ENCODE results near the gene COLGALT1. TPM values are rescaled to one million over a fixed set of nuclear protein-coding genes. Genes with fewer than 3 reads are reported as not detected.

COLGALT1 gene
- total and polyA plus RNA-seq, 4 donors: 14.4 to 32.2 (median 22.5) TPM

DNA sequence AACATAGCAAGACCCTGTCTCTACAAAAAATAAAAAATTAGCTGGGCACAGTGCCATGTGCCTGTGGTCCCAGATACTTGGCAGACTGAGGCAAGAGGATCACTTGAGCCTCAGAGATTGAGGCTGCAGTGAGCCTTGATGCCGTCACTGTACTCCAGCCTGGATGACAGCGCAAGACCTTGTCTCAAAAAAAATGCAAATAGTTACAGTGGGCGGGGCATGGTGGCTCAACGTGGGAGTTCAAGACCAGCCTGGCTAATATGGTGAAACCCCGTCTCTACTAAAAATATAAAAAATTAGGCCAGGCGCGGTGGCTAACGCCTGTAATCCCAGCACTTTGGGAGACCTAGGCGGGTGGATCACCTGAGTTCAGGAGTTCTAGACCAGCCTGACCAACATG lies 35.5 kb upstream of the COLGALT1 start (continued):
- TF ChIP-seq, protein P1, sequence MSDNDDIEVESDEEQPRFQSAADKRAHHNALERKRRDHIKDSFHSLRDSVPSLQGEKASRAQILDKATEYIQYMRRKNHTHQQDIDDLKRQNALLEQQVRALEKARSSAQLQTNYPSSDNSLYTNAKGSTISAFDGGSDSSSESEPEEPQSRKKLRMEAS (IDR thresholded peaks at IDR 0.05): no peak
- TF ChIP-seq EGR1 (IDR thresholded peaks at IDR 0.05; ENCODE audit: low read depth in 2 of 2) (no peak), TAF1 (conservative IDR thresholded peaks at IDR 0.05) (no peak), JUND (IDR thresholded peaks at IDR 0.05) (no peak)

DNA sequence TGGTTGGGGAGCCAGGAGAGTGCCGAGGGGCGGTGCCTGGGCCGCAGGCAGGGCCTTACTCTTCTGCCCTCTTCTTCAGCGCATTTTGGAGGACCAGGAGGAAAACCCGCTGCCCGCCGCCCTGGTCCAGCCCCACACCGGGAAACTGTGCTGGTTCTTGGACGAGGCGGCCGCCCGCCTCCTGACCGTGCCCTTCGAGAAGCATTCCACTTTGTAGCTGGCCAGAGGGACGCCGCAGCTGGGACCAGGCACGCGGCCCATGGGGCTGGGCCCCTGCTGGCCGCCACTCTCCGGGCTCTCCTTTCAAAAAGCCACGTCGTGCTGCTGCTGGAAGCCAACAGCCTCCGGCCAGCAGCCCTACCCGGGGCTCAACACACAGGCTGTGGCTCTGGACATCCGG lies 34.6 kb upstream of the COLGALT1 start:
- Histone ChIP-seq H3K27ac (ENCODE audit: low read depth in 1 of 2, low read length in 2 of 2) (no peak overlapping the region), H3K4me1 (ENCODE audit: control insufficient read depth in 4 of 4, insufficient read depth in 4 of 4, low read length in 3 of 4) (no peaks in the 10 kb centered on the region), H3K4me3 (ENCODE audit: low read depth in 1 of 3, low read length in 3 of 3) (no peak overlapping the region), H3K9me3 (ENCODE audit: control insufficient read depth in 4 of 4, low read length in 3 of 4) (peaks cover 0 to 8% (median 2%) of the 10 kb centered on the region in 4 donors), H3K36me3 (ENCODE audit: control insufficient read depth in 4 of 4, insufficient read depth in 3 of 4, low read depth in 1 of 4, low read length in 3 of 4) (peaks cover 2 to 14% (median 9%) of the 10 kb centered on the region in 4 donors), H3K9ac (ENCODE audit: low read depth in 1 of 2, low read length in 2 of 2) (no peak overlapping the region), H3K27me3 (ENCODE audit: control insufficient read depth in 4 of 4, insufficient read depth in 4 of 4, low read length in 3 of 4) (no peaks in the 10 kb centered on the region)
- no peak for DNase-seq (ENCODE audit: low spot score)
- TF ChIP-seq RAD21 (IDR thresholded peaks at IDR 0.05) (no peak), FOXA2 (IDR thresholded peaks at IDR 0.05) (no peak)
- TF ChIP-seq, protein P2, sequence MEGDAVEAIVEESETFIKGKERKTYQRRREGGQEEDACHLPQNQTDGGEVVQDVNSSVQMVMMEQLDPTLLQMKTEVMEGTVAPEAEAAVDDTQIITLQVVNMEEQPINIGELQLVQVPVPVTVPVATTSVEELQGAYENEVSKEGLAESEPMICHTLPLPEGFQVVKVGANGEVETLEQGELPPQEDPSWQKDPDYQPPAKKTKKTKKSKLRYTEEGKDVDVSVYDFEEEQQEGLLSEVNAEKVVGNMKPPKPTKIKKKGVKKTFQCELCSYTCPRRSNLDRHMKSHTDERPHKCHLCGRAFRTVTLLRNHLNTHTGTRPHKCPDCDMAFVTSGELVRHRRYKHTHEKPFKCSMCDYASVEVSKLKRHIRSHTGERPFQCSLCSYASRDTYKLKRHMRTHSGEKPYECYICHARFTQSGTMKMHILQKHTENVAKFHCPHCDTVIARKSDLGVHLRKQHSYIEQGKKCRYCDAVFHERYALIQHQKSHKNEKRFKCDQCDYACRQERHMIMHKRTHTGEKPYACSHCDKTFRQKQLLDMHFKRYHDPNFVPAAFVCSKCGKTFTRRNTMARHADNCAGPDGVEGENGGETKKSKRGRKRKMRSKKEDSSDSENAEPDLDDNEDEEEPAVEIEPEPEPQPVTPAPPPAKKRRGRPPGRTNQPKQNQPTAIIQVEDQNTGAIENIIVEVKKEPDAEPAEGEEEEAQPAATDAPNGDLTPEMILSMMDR (IDR thresholded peaks at IDR 0.05; ENCODE audit: low read depth, low read length, missing input control): no peak
- WGBS: 98% methylated on average over 25 of the region's 25 CpGs

DNA sequence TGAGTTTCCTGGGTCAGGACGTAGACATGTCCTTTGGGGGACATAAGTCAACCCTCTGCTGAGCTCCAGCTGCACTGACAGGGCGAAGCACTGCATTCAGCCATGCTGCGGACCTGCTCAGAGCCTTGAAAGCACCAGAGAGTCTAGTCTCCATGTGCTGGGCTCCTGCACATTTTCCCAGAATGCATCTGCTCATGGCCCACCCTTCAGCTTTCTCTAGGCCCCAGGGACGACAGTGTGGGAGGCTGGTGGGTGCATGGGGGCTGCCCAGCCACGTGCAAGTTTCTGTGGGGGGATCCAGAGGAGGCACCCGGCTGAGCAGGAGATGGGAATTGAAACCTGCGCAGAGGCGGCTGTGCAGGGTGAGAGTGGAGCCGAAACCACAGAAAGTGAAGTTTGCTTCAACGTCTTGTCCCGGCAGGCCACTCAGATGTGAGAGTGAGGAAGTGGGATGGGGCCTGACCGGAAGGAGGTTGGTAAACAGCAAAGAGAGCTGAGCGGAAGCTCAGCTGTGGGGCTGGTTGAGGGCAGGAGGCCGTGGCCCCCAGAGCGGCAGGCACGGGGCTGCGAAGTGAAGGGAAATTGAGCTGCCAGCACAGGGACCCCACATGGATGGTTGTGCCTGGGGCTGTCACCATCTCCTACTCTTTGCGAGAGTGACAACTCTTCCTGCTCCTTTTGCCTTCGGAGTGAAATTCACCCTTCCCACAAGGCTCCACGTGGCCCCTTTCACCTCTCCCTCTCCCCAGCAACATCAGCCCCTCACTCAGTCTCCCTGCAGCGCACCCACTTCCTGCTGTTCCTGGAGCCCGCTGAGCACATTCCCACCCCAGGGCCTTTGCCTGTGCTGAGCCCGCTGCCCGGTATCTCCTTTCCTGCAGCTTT lies 32.2 kb upstream of the COLGALT1 start:
- Histone ChIP-seq H3K36me3 (ENCODE audit: control insufficient read depth in 4 of 4, insufficient read depth in 3 of 4, low read depth in 1 of 4, low read length in 3 of 4) (peaks cover 0 to 2% (median 0%) of the 10 kb centered on the region in 4 donors), H3K4me1 (ENCODE audit: control insufficient read depth in 4 of 4, insufficient read depth in 4 of 4, low read length in 3 of 4) (no peaks in the 10 kb centered on the region), H3K27me3 (ENCODE audit: control insufficient read depth in 4 of 4, insufficient read depth in 4 of 4, low read length in 3 of 4) (no peaks in the 10 kb centered on the region), H3K27ac (ENCODE audit: low read depth in 1 of 2, low read length in 2 of 2) (peak overlapping the region; percentile 32 to 48), H3K4me3 (ENCODE audit: low read depth in 1 of 3, low read length in 3 of 3) (no peak overlapping the region), H3K9me3 (ENCODE audit: control insufficient read depth in 4 of 4, low read length in 3 of 4) (peaks cover 0 to 3% (median 0%) of the 10 kb centered on the region in 4 donors), H3K9ac (ENCODE audit: low read depth in 1 of 2, low read length in 2 of 2) (no peak overlapping the region)
- TF ChIP-seq, protein P1 (IDR thresholded peaks at IDR 0.05): peak; percentile 56
- peak in 1 of 2 donors; percentile 32 for TF ChIP-seq GABPA (IDR thresholded peaks at IDR 0.05 in 1 of 2, conservative IDR thresholded peaks at IDR 0.05 in 1 of 2)
- TF ChIP-seq, protein P3, sequence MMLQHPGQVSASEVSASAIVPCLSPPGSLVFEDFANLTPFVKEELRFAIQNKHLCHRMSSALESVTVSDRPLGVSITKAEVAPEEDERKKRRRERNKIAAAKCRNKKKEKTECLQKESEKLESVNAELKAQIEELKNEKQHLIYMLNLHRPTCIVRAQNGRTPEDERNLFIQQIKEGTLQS (IDR thresholded peaks at IDR 0.05): no peak
- no peak for DNase-seq (ENCODE audit: low spot score)
- 50% methylated on average over 24 of the region's 24 CpGs for WGBS

DNA sequence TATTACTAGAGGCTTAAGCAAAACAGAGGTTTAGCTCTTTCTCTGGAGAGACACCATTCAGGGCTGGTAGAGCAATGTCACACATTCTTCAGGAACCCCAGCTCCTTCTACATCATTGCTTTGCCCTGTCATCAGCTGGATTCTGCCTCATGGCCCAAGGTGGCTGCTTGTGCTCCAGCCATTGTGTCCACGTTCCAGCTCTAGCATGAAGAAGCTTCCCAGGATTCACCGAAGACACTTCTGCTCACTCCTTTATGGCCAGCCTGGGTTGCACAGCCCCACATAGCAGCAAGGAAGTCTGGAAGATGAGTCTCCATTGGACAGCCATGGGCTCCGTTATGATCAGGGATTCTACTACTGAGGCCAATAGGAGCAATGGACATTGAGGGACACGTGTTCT lies 30.8 kb upstream of the COLGALT1 start:
- Histone ChIP-seq H3K9ac (ENCODE audit: low read depth in 1 of 2, low read length in 2 of 2) (no peak overlapping the region), H3K27me3 (ENCODE audit: control insufficient read depth in 4 of 4, insufficient read depth in 4 of 4, low read length in 3 of 4) (peaks cover 0 to 5% (median 0%) of the 10 kb centered on the region in 4 donors), H3K27ac (ENCODE audit: low read depth in 1 of 2, low read length in 2 of 2) (no peak overlapping the region), H3K4me3 (ENCODE audit: low read depth in 1 of 3, low read length in 3 of 3) (no peak overlapping the region), H3K4me1 (ENCODE audit: control insufficient read depth in 4 of 4, insufficient read depth in 4 of 4, low read length in 3 of 4) (no peaks in the 10 kb centered on the region), H3K9me3 (ENCODE audit: control insufficient read depth in 4 of 4, low read length in 3 of 4) (peaks cover 0 to 6% (median 3%) of the 10 kb centered on the region in 4 donors), H3K36me3 (ENCODE audit: control insufficient read depth in 4 of 4, insufficient read depth in 3 of 4, low read depth in 1 of 4, low read length in 3 of 4) (peaks cover 0 to 2% (median 0%) of the 10 kb centered on the region in 4 donors)
- no peak for DNase-seq (ENCODE audit: low spot score)
- 89% methylated on average over 4 of the region's 4 CpGs for WGBS
- TF ChIP-seq, protein P3 (IDR thresholded peaks at IDR 0.05): no peak
- TF ChIP-seq HNF4A (conservative IDR thresholded peaks at IDR 0.05): no peak
- TF ChIP-seq RAD21 (IDR thresholded peaks at IDR 0.05): no peak
- TF ChIP-seq GABPA (IDR thresholded peaks at IDR 0.05 in 1 of 2, conservative IDR thresholded peaks at IDR 0.05 in 1 of 2): no peak
- no peak for TF ChIP-seq HNF4G (IDR thresholded peaks at IDR 0.05)
- TF ChIP-seq, protein P1 (IDR thresholded peaks at IDR 0.05): no peak
- TF ChIP-seq, protein P4, sequence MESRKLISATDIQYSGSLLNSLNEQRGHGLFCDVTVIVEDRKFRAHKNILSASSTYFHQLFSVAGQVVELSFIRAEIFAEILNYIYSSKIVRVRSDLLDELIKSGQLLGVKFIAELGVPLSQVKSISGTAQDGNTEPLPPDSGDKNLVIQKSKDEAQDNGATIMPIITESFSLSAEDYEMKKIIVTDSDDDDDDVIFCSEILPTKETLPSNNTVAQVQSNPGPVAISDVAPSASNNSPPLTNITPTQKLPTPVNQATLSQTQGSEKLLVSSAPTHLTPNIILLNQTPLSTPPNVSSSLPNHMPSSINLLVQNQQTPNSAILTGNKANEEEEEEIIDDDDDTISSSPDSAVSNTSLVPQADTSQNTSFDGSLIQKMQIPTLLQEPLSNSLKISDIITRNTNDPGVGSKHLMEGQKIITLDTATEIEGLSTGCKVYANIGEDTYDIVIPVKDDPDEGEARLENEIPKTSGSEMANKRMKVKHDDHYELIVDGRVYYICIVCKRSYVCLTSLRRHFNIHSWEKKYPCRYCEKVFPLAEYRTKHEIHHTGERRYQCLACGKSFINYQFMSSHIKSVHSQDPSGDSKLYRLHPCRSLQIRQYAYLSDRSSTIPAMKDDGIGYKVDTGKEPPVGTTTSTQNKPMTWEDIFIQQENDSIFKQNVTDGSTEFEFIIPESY (IDR thresholded peaks at IDR 0.05): no peak
- TF ChIP-seq YY1 (IDR thresholded peaks at IDR 0.05): no peak
- no peak for TF ChIP-seq JUND (IDR thresholded peaks at IDR 0.05)
- TF ChIP-seq TAF1 (conservative IDR thresholded peaks at IDR 0.05): no peak
- TF ChIP-seq SP1 (IDR thresholded peaks at IDR 0.05): no peak
